Measurements from ENCODE around the gene ENG. TPM values are rescaled to one million over a fixed set of nuclear protein-coding genes. Genes with fewer than 3 reads are reported as not detected.
"Not testable (repeated sequence)": the region's sequence is repeated elsewhere in the genome, so short reads cannot be mapped to it uniquely, and the experiment has no call there.

Gene ENG
- total RNA-seq, 2 experiments from 2014 or later = 10.5 to 11.6 TPM

- no peak overlapping the region for H3K4me3 Mint-ChIP-seq
- intact Hi-C loops (cut with micrococcal nuclease) = no loop called here
- H3K4me1 Mint-ChIP-seq (ENCODE audit: low read depth) = peaks cover 6% of the 10 kb centered on the region
- H3K27me3 Mint-ChIP-seq (ENCODE audit: low read depth) = peaks cover 4% of the 10 kb centered on the region
- no peaks in the 10 kb centered on the region for H3K36me3 Mint-ChIP-seq (ENCODE audit: low read depth)
- CTCF ChIA-PET = interaction anchor here (1.3 to 1.6 kb wide), 2 partner anchors 10 to 142 kb away, joined by 3 read pairs; partner anchors contain the start of gene TOR2A
- H3K9me3 Mint-ChIP-seq = no peaks in the 10 kb centered on the region
- no peak for DNase-seq
- no peak overlapping the region for H3K27ac Mint-ChIP-seq
Observed at GRCh38 chr9:127876764-127877562, 22.5 kb upstream of the ENG start.

GRCh38 chr9:127876026-127876763 lies 21.7 kb upstream of the ENG start:
- DNase-seq = no peak
- intact Hi-C loops (cut with micrococcal nuclease) = no loop called here
- peaks cover 6% of the 10 kb centered on the region for H3K4me1 Mint-ChIP-seq (ENCODE audit: low read depth)
- no peak overlapping the region for H3K4me3 Mint-ChIP-seq
- H3K36me3 Mint-ChIP-seq (ENCODE audit: low read depth) = no peaks in the 10 kb centered on the region
- no peaks in the 10 kb centered on the region for H3K9me3 Mint-ChIP-seq
- CTCF ChIA-PET = interaction anchor here (1.3 to 1.6 kb wide), 2 partner anchors 9 to 141 kb away, joined by 3 read pairs; partner anchors contain the start of gene TOR2A
- H3K27ac Mint-ChIP-seq = no peak overlapping the region
- H3K27me3 Mint-ChIP-seq (ENCODE audit: low read depth) = peaks cover 4% of the 10 kb centered on the region

- intact Hi-C loops (cut with micrococcal nuclease) = no loop called here
- CTCF ChIA-PET = interaction anchor here (0.7 kb wide), 1 partner anchor 13 kb away, joined by 3 read pairs; no protein-coding TSS in a partner anchor
- no peaks in the 10 kb centered on the region for H3K9me3 Mint-ChIP-seq
- no peaks in the 10 kb centered on the region for H3K36me3 Mint-ChIP-seq (ENCODE audit: low read depth)
- DNase-seq = no peak
- no peak overlapping the region for H3K4me3 Mint-ChIP-seq
- H3K27ac Mint-ChIP-seq = no peak overlapping the region
- H3K4me1 Mint-ChIP-seq (ENCODE audit: low read depth) = peaks cover 6% of the 10 kb centered on the region
- peaks cover 4% of the 10 kb centered on the region for H3K27me3 Mint-ChIP-seq (ENCODE audit: low read depth)
Observed at GRCh38 chr9:127875306-127875966, 21.0 kb upstream of the ENG start.

- Mint-ChIP-seq H3K4me3 (no peak overlapping the region), H3K4me1 (ENCODE audit: low read depth) (peaks cover 6% of the 10 kb centered on the region), H3K27ac (no peak overlapping the region), H3K36me3 (ENCODE audit: low read depth) (no peaks in the 10 kb centered on the region), H3K9me3 (no peaks in the 10 kb centered on the region), H3K27me3 (ENCODE audit: low read depth) (peaks cover 4% of the 10 kb centered on the region)
- intact Hi-C loops (cut with micrococcal nuclease) = no loop called here
- DNase-seq = no peak
- CTCF ChIA-PET = interaction anchor here (0.7 to 1.8 kb wide), 2 partner anchors 12 to 47 kb away, joined by 3 to 5 read pairs; no protein-coding TSS in a partner anchor
Observed at GRCh38 chr9:127874301-127875221, 20.1 kb upstream of the ENG start.

- H3K36me3 Mint-ChIP-seq (ENCODE audit: low read depth) = no peaks in the 10 kb centered on the region
- CTCF ChIA-PET = interaction anchor here (0.9 to 1.8 kb wide), 2 partner anchors 9 to 48 kb away, joined by 3 to 5 read pairs; no protein-coding TSS in a partner anchor
- H3K27me3 Mint-ChIP-seq (ENCODE audit: low read depth) = peaks cover 4% of the 10 kb centered on the region
- no peak overlapping the region for H3K27ac Mint-ChIP-seq
- no peak for DNase-seq
- no peaks in the 10 kb centered on the region for H3K9me3 Mint-ChIP-seq
- H3K4me1 Mint-ChIP-seq (ENCODE audit: low read depth) = peaks cover 6% of the 10 kb centered on the region
- intact Hi-C loops (cut with micrococcal nuclease) = no loop called here
- H3K4me3 Mint-ChIP-seq = no peak overlapping the region
Observed at GRCh38 chr9:127873886-127874285, 19.4 kb upstream of the ENG start.

GRCh38 chr9:127873223-127873691 lies 18.8 kb upstream of the ENG start:
- CTCF ChIA-PET = interaction anchor here (0.9 to 1.8 kb wide), 2 partner anchors 9 to 48 kb away, joined by 3 to 5 read pairs; no protein-coding TSS in a partner anchor
- H3K36me3 Mint-ChIP-seq (ENCODE audit: low read depth) = no peaks in the 10 kb centered on the region
- peaks cover 4% of the 10 kb centered on the region for H3K27me3 Mint-ChIP-seq (ENCODE audit: low read depth)
- H3K4me1 Mint-ChIP-seq (ENCODE audit: low read depth) = peaks cover 6% of the 10 kb centered on the region
- no peaks in the 10 kb centered on the region for H3K9me3 Mint-ChIP-seq
- no peak overlapping the region for H3K27ac Mint-ChIP-seq
- no peak for DNase-seq
- intact Hi-C loops (cut with micrococcal nuclease) = no loop called here
- H3K4me3 Mint-ChIP-seq = no peak overlapping the region

GRCh38 chr9:127872369-127873222 lies 18.1 kb upstream of the ENG start:
- Mint-ChIP-seq H3K36me3 (ENCODE audit: low read depth) (no peaks in the 10 kb centered on the region), H3K4me1 (ENCODE audit: low read depth) (peaks cover 5% of the 10 kb centered on the region), H3K27ac (no peak overlapping the region), H3K9me3 (no peaks in the 10 kb centered on the region), H3K4me3 (no peak overlapping the region), H3K27me3 (ENCODE audit: low read depth) (peaks cover 4% of the 10 kb centered on the region)
- intact Hi-C loops (cut with micrococcal nuclease) = no loop called here
- no peak for DNase-seq
- CTCF ChIA-PET = interaction anchor here (0.5 to 1.8 kb wide), 4 partner anchors 10 to 138 kb away, joined by 3 to 5 read pairs (median 4); partner anchors contain the start of gene TOR2A

- intact Hi-C loops (cut with micrococcal nuclease) = loop anchor here (2.0 kb wide), 1 partner anchor 49 kb away; no protein-coding TSS in a partner anchor
- H3K27me3 Mint-ChIP-seq (ENCODE audit: low read depth) = no peaks in the 10 kb centered on the region
- H3K9me3 Mint-ChIP-seq = no peaks in the 10 kb centered on the region
- DNase-seq = no peak
- no peaks in the 10 kb centered on the region for H3K4me1 Mint-ChIP-seq (ENCODE audit: low read depth)
- no peak overlapping the region for H3K4me3 Mint-ChIP-seq
- no peaks in the 10 kb centered on the region for H3K36me3 Mint-ChIP-seq (ENCODE audit: low read depth)
- H3K27ac Mint-ChIP-seq = no peak overlapping the region
- CTCF ChIA-PET = interaction anchor here (0.6 to 3.5 kb wide), 3 partner anchors 10 to 137 kb away, joined by 3 to 12 read pairs (median 5); partner anchors contain the start of gene TOR2A
Observed at GRCh38 chr9:127871531-127871930, 17.1 kb upstream of the ENG start.

- Mint-ChIP-seq H3K9me3 (no peaks in the 10 kb centered on the region), H3K27ac (no peak overlapping the region), H3K4me3 (no peak overlapping the region), H3K27me3 (ENCODE audit: low read depth) (no peaks in the 10 kb centered on the region), H3K36me3 (ENCODE audit: low read depth) (no peaks in the 10 kb centered on the region), H3K4me1 (ENCODE audit: low read depth) (peaks cover 1% of the 10 kb centered on the region)
- DNase-seq = no peak
- intact Hi-C loops (cut with micrococcal nuclease) = loop anchor here (1.0 to 2.0 kb wide), 3 partner anchors 50 to 136 kb away; partner anchors contain the start of genes CDK9 and TOR2A
- CTCF ChIA-PET = interaction anchor here (1.0 to 4.8 kb wide), 11 partner anchors 10 to 165 kb away, joined by 3 to 56 read pairs (median 12); partner anchors contain the start of genes CDK9, ENG, ST6GALNAC4 and TOR2A
Observed at GRCh38 chr9:127870887-127871286, 16.4 kb upstream of the ENG start.

- CTCF ChIA-PET = interaction anchor here (0.5 to 4.8 kb wide), 38 partner anchors 10 to 836 kb away, joined by 3 to 56 read pairs (median 4); partner anchors contain the start of genes CDK9, ENG, PTRH1 and SH2D3C
- not testable (repeated sequence) for H3K9me3 Mint-ChIP-seq; H3K4me3 Mint-ChIP-seq; H3K36me3 Mint-ChIP-seq (ENCODE audit: low read depth); H3K27me3 Mint-ChIP-seq (ENCODE audit: low read depth); H3K27ac Mint-ChIP-seq; DNase-seq; H3K4me1 Mint-ChIP-seq (ENCODE audit: low read depth)
- intact Hi-C loops (cut with micrococcal nuclease) = loop anchor here (1.0 to 2.0 kb wide), 3 partner anchors 51 to 135 kb away; partner anchors contain the start of genes CDK9 and TOR2A
Observed at GRCh38 chr9:127870153-127870491, 15.7 kb upstream of the ENG start.
